Anterior cingulate cortex (tissue), 58 donors: ENCODE data around the gene DLEC1.
"Not testable (repeated sequence)": the region's sequence is repeated elsewhere in the genome, so short reads cannot be mapped to it uniquely, and the experiment has no call there.

ENCODE experiments used
- DNase-seq, 58 donors: peaks; one replicate each; lab custom pipeline; 2025; lab: John Stamatoyannopoulos, UW

Gene DLEC1

GRCh38 chr3:38143511-38143910, 104.5 kb downstream of the DLEC1 start:
- DNase-seq, result no peak

GRCh38 chr3:38146504-38146903, 107.5 kb downstream of the DLEC1 start:
- no peak for DNase-seq

GRCh38 chr3:38147421-38147820, 108.4 kb downstream of the DLEC1 start:
- no peak for DNase-seq

- DNase-seq, result no peak
These were observed 109.4 kb downstream of the DLEC1 start for GRCh38 chr3:38148311-38148882.

GRCh38 chr3:38149708-38150107, 110.7 kb downstream of the DLEC1 start:
- no peak for DNase-seq

- DNase-seq, result no peak
These were observed 111.9 kb downstream of the DLEC1 start for GRCh38 chr3:38150780-38151528.

GRCh38 chr3:38151667-38152265, 112.8 kb downstream of the DLEC1 start:
- no peak for DNase-seq

GRCh38 chr3:38152609-38153008, 113.6 kb downstream of the DLEC1 start:
- no peak for DNase-seq

GRCh38 chr3:38153221-38153620, 114.2 kb downstream of the DLEC1 start:
- no peak for DNase-seq

- DNase-seq, result no peak
These were observed 115.1 kb downstream of the DLEC1 start for GRCh38 chr3:38154033-38154494.

GRCh38 chr3:38154625-38155255, 115.7 kb downstream of the DLEC1 start:
- no peak for DNase-seq

- no peak for DNase-seq
These were observed 116.8 kb downstream of the DLEC1 start for GRCh38 chr3:38155825-38156224.

GRCh38 chr3:38157117-38157516, 118.1 kb downstream of the DLEC1 start:
- no peak for DNase-seq

GRCh38 chr3:38157595-38157994, 118.6 kb downstream of the DLEC1 start:
- no peak for DNase-seq

- no peak for DNase-seq
These were observed 119.5 kb downstream of the DLEC1 start for GRCh38 chr3:38158472-38158871.

GRCh38 chr3:38160704-38161103, 121.7 kb downstream of the DLEC1 start:
- not testable (repeated sequence) for DNase-seq

- DNase-seq, result no peak
These were observed 124.3 kb downstream of the DLEC1 start for GRCh38 chr3:38163117-38163840.

- peak in 1 of 58 donors; percentile 20 for DNase-seq
These were observed 125.0 kb downstream of the DLEC1 start for GRCh38 chr3:38163841-38164642.

- DNase-seq, result no peak
These were observed 125.6 kb downstream of the DLEC1 start for GRCh38 chr3:38164643-38164951.
